H1 (cell line): Measurements from ENCODE around the gene PRDX5. TPM values are rescaled to one million over a fixed set of nuclear protein-coding genes. Genes with fewer than 3 reads are reported as not detected.
A peak's percentile ranks its signal among the peaks of the same experiment; 100 is the strongest.

Source experiments
- CTCF ChIA-PET: fragments of 300-600 bp; sonication (Branson Sonifier 250); formaldehyde crosslinking; loops from one replicate; lab custom pipeline; 2021; ENCODE audit not compliant: partially characterized antibody; lab: Charles Lee
- POLR2A ChIA-PET: fragments of 300-600 bp; sonication (Branson Sonifier 250); formaldehyde crosslinking; loops from one replicate; lab custom pipeline; 2021; ENCODE audit warnings: inconsistent platforms; ENCODE audit not compliant: partially characterized antibody; lab: Charles Lee
- DNase-seq, 2 experiments: peaks; one replicate each; pipeline versions ENCODE4 v3.0.0 to v3.0.0-alpha.2; 2010 to 2022; ENCODE audit warnings: low spot score in 2 of 2, low read depth in 1 of 2, mixed read lengths in 1 of 2
- FAIRE-seq: peaks from 2 replicates; lab custom pipeline; 2011; peaks lifted over from hg19 to GRCh38; lab: Jason Lieb, UNC
- H2AFZ ChIP-seq: 2 replicates; pipeline ENCODE4 v1.8.1; 2012; ENCODE audit warnings: low read length, inconsistent platforms
- H2AK5ac ChIP-seq: 2 replicates; pipeline ENCODE4 v1.6.1; 2013; ENCODE audit warnings: low read depth, low read length
- H2BK120ac ChIP-seq: replicated peaks from 2 replicates; pipeline ENCODE3; 2013; ENCODE audit warnings: low read depth, low read length, inconsistent platforms
- H2BK12ac ChIP-seq: 2 replicates; pipeline ENCODE4 v1.6.1; 2013; ENCODE audit warnings: low read depth, low read length
- H2BK15ac ChIP-seq: 2 replicates; pipeline ENCODE4 v1.6.1; 2013; ENCODE audit warnings: low read length
- H2BK20ac ChIP-seq: 2 replicates; pipeline ENCODE4 v1.6.1; 2013; ENCODE audit warnings: low read length
- H2BK5ac ChIP-seq: 2 replicates; pipeline ENCODE4 v1.6.1; 2013; ENCODE audit warnings: low read depth, low read length
- H3K14ac ChIP-seq: 2 replicates; pipeline ENCODE4 v1.6.1; 2013; ENCODE audit warnings: inconsistent platforms; ENCODE audit not compliant: insufficient read length
- H3K18ac ChIP-seq: 2 replicates; pipeline ENCODE4 v1.6.1; 2013; ENCODE audit warnings: low read length; ENCODE audit errors: extremely low read depth
- H3K23ac ChIP-seq: 2 replicates; pipeline ENCODE4 v1.6.1; 2013; ENCODE audit warnings: inconsistent platforms; ENCODE audit not compliant: insufficient read length
- H3K23me2 ChIP-seq: 2 replicates; pipeline ENCODE4 v1.6.1; 2013; ENCODE audit warnings: low read depth, low read length
- H3K27ac ChIP-seq: 2 replicates; pipeline ENCODE4 v1.6.1; 2011; ENCODE audit warnings: low read depth, low read length, inconsistent platforms
- H3K27me3 ChIP-seq, 4 experiments: replicated peaks in 1 of 4; 1 replicate in 1 of 4; 2 replicates in 3 of 4; pipeline versions ENCODE4 v1.6.1 to v1.8.1; 2011 to 2013; ENCODE audit warnings: low read length in 3 of 4, mild to moderate bottlenecking in 3 of 4, inconsistent platforms in 2 of 4, mixed read lengths in 2 of 4, moderate library complexity in 1 of 4; ENCODE audit not compliant: control insufficient read depth in 3 of 4, insufficient read depth in 3 of 4; ENCODE audit errors: extremely low read depth in 1 of 4
- H3K36me3 ChIP-seq, 4 experiments: 2 replicates each; pipeline versions ENCODE4 v1.6.1 to v1.8.1; 2011 to 2013; ENCODE audit warnings: mild to moderate bottlenecking in 4 of 4, low read length in 3 of 4, moderate library complexity in 2 of 4, control low read depth in 1 of 4, inconsistent platforms in 1 of 4; ENCODE audit not compliant: insufficient read depth in 4 of 4, control insufficient read depth in 2 of 4
- H3K4ac ChIP-seq: replicated peaks from 2 replicates; pipeline ENCODE3; 2013; ENCODE audit warnings: low read length, low read depth, mixed read lengths, inconsistent platforms; ENCODE audit not compliant: insufficient read length
- H3K4me1 ChIP-seq, 4 experiments: replicated peaks in 1 of 4; 1 replicate in 1 of 4; 2 replicates in 3 of 4; pipeline versions ENCODE4 v1.6.1 to v1.8.1; 2011 to 2013; ENCODE audit warnings: low read length in 3 of 4, inconsistent platforms in 2 of 4, mixed read lengths in 1 of 4; ENCODE audit not compliant: insufficient read depth in 4 of 4, control insufficient read depth in 3 of 4
- H3K4me2 ChIP-seq, 2 experiments: 2 replicates each; pipeline versions ENCODE4 v1.6.1 to v1.8.1; 2011 to 2013; ENCODE audit warnings: low read depth in 2 of 2, low read length in 2 of 2, control low read depth in 1 of 2, inconsistent platforms in 1 of 2, mild to moderate bottlenecking in 1 of 2; ENCODE audit not compliant: insufficient read depth in 1 of 2
- H3K4me3 ChIP-seq, 4 experiments: fragments of 200-600, 300-600 bp in 1 of 4; sonication (generic), shearing (Covaris generic), sonication (Bioruptor Twin) in 1 of 4; 2 replicates each; pipeline versions ENCODE4 v1.5.1 to v1.8.1; 2011 to 2016; ENCODE audit warnings: low read length in 4 of 4, low read depth in 3 of 4, control low read depth in 2 of 4, inconsistent platforms in 2 of 4, mild to moderate bottlenecking in 2 of 4, mixed read lengths in 1 of 4, moderate library complexity in 1 of 4; ENCODE audit not compliant: insufficient read depth in 2 of 4; ENCODE audit errors: extremely low read depth in 1 of 4
- H3K56ac ChIP-seq: replicated peaks from 2 replicates; pipeline ENCODE3; 2013; ENCODE audit warnings: low read depth, mild to moderate bottlenecking, mixed read lengths, low read length, inconsistent platforms; ENCODE audit not compliant: insufficient read length
- H3K79me1 ChIP-seq: 2 replicates; pipeline ENCODE4 v1.6.1; 2013; ENCODE audit warnings: low read depth, low read length, control low read depth
- H3K79me2 ChIP-seq, 2 experiments: 2 replicates each; pipeline versions ENCODE4 v1.6.1 to v1.8.1; 2012 to 2013; ENCODE audit warnings: low read length in 2 of 2, mild to moderate bottlenecking in 2 of 2, inconsistent platforms in 1 of 2; ENCODE audit not compliant: insufficient read depth in 2 of 2, control insufficient read depth in 1 of 2
- H3K9ac ChIP-seq, 4 experiments: replicated peaks in 1 of 4; 1 replicate in 1 of 4; 2 replicates in 3 of 4; pipeline versions ENCODE4 v1.6.1 to v1.8.1; 2011 to 2013; ENCODE audit warnings: low read depth in 3 of 4, low read length in 3 of 4, control low read depth in 2 of 4, mild to moderate bottlenecking in 2 of 4, moderate library complexity in 2 of 4, inconsistent platforms in 1 of 4; ENCODE audit errors: extremely low read depth in 1 of 4
- H3K9me3 ChIP-seq, 2 experiments: 2 replicates each; pipeline versions ENCODE4 v1.6.1 to v1.8.1; 2012 to 2013; ENCODE audit warnings: mild to moderate bottlenecking in 2 of 2, moderate library complexity in 2 of 2, control low read depth in 1 of 2, inconsistent platforms in 1 of 2, low read depth in 1 of 2, low read length in 1 of 2, mixed read lengths in 1 of 2; ENCODE audit not compliant: insufficient read depth in 2 of 2
- H4K20me1 ChIP-seq, 2 experiments: replicated peaks in 1 of 2; 2 replicates each; pipeline versions ENCODE3 to v1.8.1; 2011 to 2013; ENCODE audit warnings: inconsistent platforms in 2 of 2, low read length in 2 of 2, mild to moderate bottlenecking in 1 of 2; ENCODE audit not compliant: insufficient read depth in 2 of 2, control insufficient read depth in 1 of 2
- H4K5ac ChIP-seq: 2 replicates; pipeline ENCODE4 v1.6.1; 2013; ENCODE audit warnings: low read length, low read depth, mixed read lengths, inconsistent platforms; ENCODE audit not compliant: insufficient read length
- H4K8ac ChIP-seq: 2 replicates; pipeline ENCODE4 v1.8.0; 2013; ENCODE audit warnings: mild to moderate bottlenecking, moderate library complexity, low read length, inconsistent platforms; ENCODE audit not compliant: insufficient read depth; ENCODE audit errors: extremely low read depth
- H4K91ac ChIP-seq: replicated peaks from 2 replicates; pipeline ENCODE3; 2013; ENCODE audit warnings: low read length, mixed read lengths, inconsistent platforms; ENCODE audit not compliant: insufficient read length
- HDAC2 ChIP-seq, 2 experiments: fragments of 300-600 bp in 1 of 2; sonication (generic) in 1 of 2; IDR thresholded peaks; 2 replicates each; pipeline ENCODE4 v1.6.1; 2011 to 2012; ENCODE audit warnings: low read depth in 2 of 2, low read length in 2 of 2, mild to moderate bottlenecking in 2 of 2, moderate library complexity in 2 of 2, borderline replicate concordance in 1 of 2, inconsistent platforms in 1 of 2
- JUND ChIP-seq: IDR thresholded peaks from 2 replicates; pipeline ENCODE4 v1.6.1; 2011; ENCODE audit warnings: mild to moderate bottlenecking, improper control_type of control experiment, low read length
- KDM1A ChIP-seq: fragments of 200-600, 300-600 bp; sonication (generic); IDR thresholded peaks from 2 replicates; pipeline ENCODE4 v1.7.1; 2016; ENCODE audit warnings: mild to moderate bottlenecking, low read length, borderline replicate concordance
- NANOG ChIP-seq: IDR thresholded peaks from 2 replicates; pipeline ENCODE4 v1.6.1; 2011; ENCODE audit warnings: low read length, low read depth, mild to moderate bottlenecking, inconsistent platforms; ENCODE audit not compliant: insufficient read depth, poor library complexity, severe bottlenecking
- POU5F1 ChIP-seq: IDR thresholded peaks from 2 replicates; pipeline ENCODE4 v1.6.1; 2011; ENCODE audit warnings: low read depth, mild to moderate bottlenecking, low read length, moderate library complexity
- SAP30 ChIP-seq: fragments of 300-600 bp; sonication (generic); IDR thresholded peaks from 2 replicates; pipeline ENCODE4 v1.7.1; 2012; ENCODE audit warnings: low read length, moderate library complexity, mild to moderate bottlenecking, inconsistent platforms; ENCODE audit not compliant: insufficient read depth, insufficient replicate concordance
- SIRT6 ChIP-seq: IDR thresholded peaks from one replicate; pipeline ENCODE4 v1.7.1; 2012; ENCODE audit warnings: low read length, inconsistent platforms
- SP2 ChIP-seq: IDR thresholded peaks from 2 replicates; pipeline ENCODE4 v1.6.1; 2012; ENCODE audit warnings: mild to moderate bottlenecking, low read length, inconsistent platforms
- SRF ChIP-seq: IDR thresholded peaks from 2 replicates; pipeline ENCODE4 v1.6.1; 2011; ENCODE audit warnings: mild to moderate bottlenecking, low read depth, low read length, moderate library complexity
- TEAD4 ChIP-seq: IDR thresholded peaks from 2 replicates; pipeline ENCODE4 v1.6.1; 2012; ENCODE audit warnings: low read depth, low read length, inconsistent platforms, mixed read lengths
- WGBS, 2 experiments: shearing (Covaris generic) in 1 of 2; methylation state at CpG; one replicate each; pipeline versions ENCODE4 v1.1.6 to v1.1.7; 2013 to 2015; ENCODE audit warnings: low lambda C conversion rate in 2 of 2, mixed read lengths in 2 of 2, inconsistent platforms in 1 of 2, low coverage in 1 of 2, missing lambda C conversion rate in 1 of 2; ENCODE audit not compliant: insufficient replicate concordance in 2 of 2, insufficient coverage in 1 of 2, insufficient read length in 1 of 2; ENCODE audit errors: extremely low coverage in 1 of 2, missing lambda C conversion rate in 1 of 2; 5-methylcytosine and 5-hydroxymethylcytosine counted together
- polyA plus RNA-seq, 7 experiments: library from polyadenylated mRNA; depleted of rRNA in 3 of 7; stranded (reverse) in 5 of 7; unstranded in 2 of 7; fragments of >200 nt in 5 of 7; fragments of 200-250 nt in 2 of 7; gene quantifications; 1 replicate in 5 of 7; 2 replicates in 1 of 7; 4 replicates in 1 of 7; pipeline versions ENCODE4 v1.2.1 to v1.2.3, GENCODE V29; 2011 to 2013; ENCODE audit warnings: missing spikeins in 2 of 7, mixed read lengths in 2 of 7
- total RNA-seq: library from RNA; stranded (reverse); fragmentation: NEBNext Ultra II Directional; extraction: Animal tissue kit (Norgen Biotek cat#: 25700); gene quantifications from 2 replicates; pipeline ENCODE4 v1.2.1, GENCODE V29; 2021

PRDX5 gene
- total and polyA plus RNA-seq, 2 of the 8 experiments (the other 6 are each of a cell fraction or from before 2014, with no cell fraction given) = 201 to 582 TPM

- Histone ChIP-seq H3K79me2 (no peaks in the 10 kb centered on the region), H3K79me1 (no peaks in the 10 kb centered on the region), H3K9ac (no peak overlapping the region), H4K8ac (no peak overlapping the region), H3K23ac (no peak overlapping the region), H3K27me3 (peaks cover 0 to 2% (median 0%) of the 10 kb centered on the region in 4 experiments; a peak in 1 of 7 replicates), H3K27ac (no peak overlapping the region), H4K91ac (no peak overlapping the region), H2BK5ac (no peak overlapping the region), H4K20me1 (peaks cover 0 to 2% of the 10 kb centered on the region in 2 experiments), H2AK5ac (no peak overlapping the region), H3K36me3 (no peaks in the 10 kb centered on the region), H3K4me3 (peak overlapping the region; percentile 0 to 69 (median 27); a peak in 5 of 8 replicates), H2BK12ac (peak overlapping the region; percentile 50; the same call in 1 of the 2 replicates), H3K14ac (no peak overlapping the region), H3K23me2 (peaks cover 11% of the 10 kb centered on the region; the same call in 1 of the 2 replicates), H3K56ac (no peak overlapping the region), H4K5ac (no peak overlapping the region), H3K4me1 (peaks cover 0 to 23% (median 17%) of the 10 kb centered on the region in 4 experiments; a peak in 6 of 7 replicates), H2BK120ac (no peak overlapping the region), H3K4me2 (peak overlapping the region; percentile 71 to 78; a peak in 3 of 4 replicates), H3K9me3 (no peaks in the 10 kb centered on the region), H2BK20ac (no peak overlapping the region), H2BK15ac (no peak overlapping the region; the same call in 1 of the 2 replicates), H2AFZ (no peak overlapping the region), H3K18ac (no peak overlapping the region), H3K4ac (no peak overlapping the region)
- 89% methylated on average over 17 of the region's 29 CpGs; no CpG with 5 or more reads in 1 of the 2 experiments for WGBS, 2 experiments
- FAIRE-seq (no peak), DNase-seq (no peak)
- ChIA-PET POLR2A (interaction anchor here (1.3 to 6.1 kb wide), 7 partner anchors 10 to 58 kb away, joined by 3 to 38 read pairs (median 6); partner anchors contain the start of genes BAD, ESRRA, PRDX5 and TRMT112), CTCF (interaction anchor here (0.6 to 37.6 kb wide), 19 partner anchors 6 to 362 kb away, joined by 3 to 614 read pairs (median 4); partner anchors contain the start of genes CATSPERZ, CCDC88B, ESRRA and PRDX5)
- TF ChIP-seq SP2 (no peak), SRF (no peak), POU5F1 (no peak), SIRT6 (no peak), NANOG (no peak), KDM1A (no peak), SAP30 (no peak), TEAD4 (no peak), HDAC2 (IDR thresholded peaks at IDR 0.05; ENCODE audit: borderline replicate concordance in 1 of 2, low read depth in 2 of 2, low read length in 2 of 2) (no peak), JUND (no peak)
These were observed 25.2 kb downstream of the PRDX5 start for GRCh38 chr11:64342869-64343745.
